Endothelial cell (in vitro differentiated cells): ENCODE results near the gene GIT1. TPM values are rescaled to one million over a fixed set of nuclear protein-coding genes. Genes with fewer than 3 reads are reported as not detected.

Experiments
- DNase-seq: peaks from one replicate; pipeline ENCODE4 v3.0.0; 2021; ENCODE audit warnings: low spot score
- H3K27ac Mint-ChIP-seq: one replicate; pipeline ENCODE4 v1.8.0; 2021; ENCODE audit warnings: mixed read lengths, inconsistent platforms; ENCODE audit not compliant: unreplicated experiment
- H3K27me3 Mint-ChIP-seq: one replicate; pipeline ENCODE4 v1.8.0; 2021; ENCODE audit warnings: mild to moderate bottlenecking, moderate library complexity, mixed read lengths, inconsistent platforms; ENCODE audit not compliant: unreplicated experiment
- H3K36me3 Mint-ChIP-seq: one replicate; pipeline ENCODE4 v1.8.0; 2021; ENCODE audit warnings: mild to moderate bottlenecking, low read depth, mixed read lengths, inconsistent platforms; ENCODE audit not compliant: unreplicated experiment
- H3K4me1 Mint-ChIP-seq: one replicate; pipeline ENCODE4 v1.8.0; 2021; ENCODE audit warnings: mild to moderate bottlenecking, mixed read lengths, inconsistent platforms; ENCODE audit not compliant: unreplicated experiment
- H3K4me3 Mint-ChIP-seq: one replicate; pipeline ENCODE4 v1.8.0; 2021; ENCODE audit warnings: mild to moderate bottlenecking, mixed read lengths, inconsistent platforms; ENCODE audit not compliant: unreplicated experiment
- H3K9me3 Mint-ChIP-seq: one replicate; pipeline ENCODE4 v1.8.0; 2021; ENCODE audit warnings: mixed read lengths, inconsistent platforms; ENCODE audit not compliant: unreplicated experiment
- total RNA-seq: library from RNA; stranded (reverse); fragmentation: NEBNext Ultra II Directional; extraction: Animal tissue kit (Norgen Biotek cat#: 25700); gene quantifications from one replicate; pipeline ENCODE4 v1.2.1, GENCODE V29; 2021; ENCODE audit not compliant: unreplicated experiment
- TF ChIP-seq, protein P1 (sequence below): fragments of 200-600 bp; sonication (generic); IDR thresholded peaks from one replicate; pipeline ENCODE4 v1.5.0; 2021; ENCODE audit warnings: antibody characterized with exemption; ENCODE audit not compliant: unreplicated experiment

GIT1 gene
- total RNA-seq, 1 donor from 2014 or later: 116 TPM

- TF ChIP-seq, protein P1, sequence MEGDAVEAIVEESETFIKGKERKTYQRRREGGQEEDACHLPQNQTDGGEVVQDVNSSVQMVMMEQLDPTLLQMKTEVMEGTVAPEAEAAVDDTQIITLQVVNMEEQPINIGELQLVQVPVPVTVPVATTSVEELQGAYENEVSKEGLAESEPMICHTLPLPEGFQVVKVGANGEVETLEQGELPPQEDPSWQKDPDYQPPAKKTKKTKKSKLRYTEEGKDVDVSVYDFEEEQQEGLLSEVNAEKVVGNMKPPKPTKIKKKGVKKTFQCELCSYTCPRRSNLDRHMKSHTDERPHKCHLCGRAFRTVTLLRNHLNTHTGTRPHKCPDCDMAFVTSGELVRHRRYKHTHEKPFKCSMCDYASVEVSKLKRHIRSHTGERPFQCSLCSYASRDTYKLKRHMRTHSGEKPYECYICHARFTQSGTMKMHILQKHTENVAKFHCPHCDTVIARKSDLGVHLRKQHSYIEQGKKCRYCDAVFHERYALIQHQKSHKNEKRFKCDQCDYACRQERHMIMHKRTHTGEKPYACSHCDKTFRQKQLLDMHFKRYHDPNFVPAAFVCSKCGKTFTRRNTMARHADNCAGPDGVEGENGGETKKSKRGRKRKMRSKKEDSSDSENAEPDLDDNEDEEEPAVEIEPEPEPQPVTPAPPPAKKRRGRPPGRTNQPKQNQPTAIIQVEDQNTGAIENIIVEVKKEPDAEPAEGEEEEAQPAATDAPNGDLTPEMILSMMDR: no peak
- H3K36me3 Mint-ChIP-seq: no peaks in the 10 kb centered on the region
- DNase-seq: no peak
- H3K27ac Mint-ChIP-seq: no peak overlapping the region
- H3K4me3 Mint-ChIP-seq: no peak overlapping the region
- H3K9me3 Mint-ChIP-seq: no peaks in the 10 kb centered on the region
- peaks cover 34% of the 10 kb centered on the region for H3K27me3 Mint-ChIP-seq
- H3K4me1 Mint-ChIP-seq: peaks cover 22% of the 10 kb centered on the region
These were observed 29.0 kb upstream of the GIT1 start for GRCh38 chr17:29618272-29619065.

DNA sequence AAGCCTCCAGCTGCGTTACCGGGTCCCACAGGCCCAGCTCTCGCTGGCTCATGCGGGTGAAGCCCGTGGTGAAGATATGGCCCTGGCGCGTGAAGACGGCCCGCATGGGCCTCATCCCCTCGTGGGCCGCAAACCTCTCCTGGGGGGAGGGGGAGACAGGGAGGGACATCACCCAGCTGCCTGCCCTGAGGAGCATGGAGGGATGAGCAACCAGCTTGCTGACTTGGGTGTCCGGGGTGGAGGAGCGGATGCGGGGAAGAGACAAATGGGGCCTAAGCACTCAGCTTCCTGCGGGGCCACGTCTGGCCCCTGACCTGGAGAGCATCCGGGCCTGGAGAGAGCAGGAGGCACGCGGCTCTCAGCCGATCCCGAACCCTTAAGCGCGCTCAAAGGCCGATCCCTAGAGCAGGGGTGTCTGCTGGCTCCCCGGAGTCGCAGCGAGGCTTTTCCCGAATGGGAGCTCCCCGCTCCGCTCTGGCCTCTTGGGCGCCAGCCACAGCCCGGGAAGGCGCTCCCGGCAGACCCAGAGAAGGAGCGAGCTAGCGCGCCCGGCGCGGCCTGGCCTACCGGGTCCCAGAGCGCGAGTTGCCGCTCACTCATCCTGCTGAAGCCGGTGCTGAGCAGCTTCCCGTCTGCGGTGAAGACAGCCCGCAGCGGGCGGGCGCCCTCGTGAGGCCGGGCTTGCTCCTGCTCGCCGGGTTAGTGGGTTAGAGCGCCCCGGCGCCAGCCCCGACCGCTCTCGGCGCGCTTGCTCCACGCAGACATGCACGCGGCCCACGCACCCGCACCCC is 28.2 kb upstream of the GIT1 start:
- no peak overlapping the region for H3K4me3 Mint-ChIP-seq
- H3K9me3 Mint-ChIP-seq: no peaks in the 10 kb centered on the region
- DNase-seq: peak; percentile 76
- H3K27ac Mint-ChIP-seq: no peak overlapping the region
- no peaks in the 10 kb centered on the region for H3K36me3 Mint-ChIP-seq
- peaks cover 32% of the 10 kb centered on the region for H3K27me3 Mint-ChIP-seq
- H3K4me1 Mint-ChIP-seq: peaks cover 18% of the 10 kb centered on the region
- TF ChIP-seq, protein P1: peak; percentile 37

- Mint-ChIP-seq H3K4me3 (peak overlapping the region; percentile 74), H3K27ac (no peak overlapping the region), H3K4me1 (peaks cover 18% of the 10 kb centered on the region), H3K9me3 (no peaks in the 10 kb centered on the region), H3K36me3 (no peaks in the 10 kb centered on the region), H3K27me3 (peaks cover 32% of the 10 kb centered on the region)
- DNase-seq: peak; percentile 91
- TF ChIP-seq, protein P1: peak; percentile 74
These were observed 27.7 kb upstream of the GIT1 start for GRCh38 chr17:29617125-29617480.

- H3K27me3 Mint-ChIP-seq: peaks cover 26% of the 10 kb centered on the region
- DNase-seq: no peak
- H3K9me3 Mint-ChIP-seq: no peaks in the 10 kb centered on the region
- no peak overlapping the region for H3K27ac Mint-ChIP-seq
- peak overlapping the region; percentile 74 for H3K4me3 Mint-ChIP-seq
- TF ChIP-seq, protein P1: no peak
- H3K36me3 Mint-ChIP-seq: no peaks in the 10 kb centered on the region
- peaks cover 18% of the 10 kb centered on the region for H3K4me1 Mint-ChIP-seq
These were observed 27.0 kb upstream of the GIT1 start for GRCh38 chr17:29616300-29617048.
